Natural killer cell treated with Interleukin-12 subunit alpha and Interleukin-12 subunit beta and Interleukin-15 and Interleukin-18, amount 100 ng/mL, for 72 hours (primary cell): ENCODE results near the gene ADCY1. TPM values are rescaled to one million over a fixed set of nuclear protein-coding genes. Genes with fewer than 3 reads are reported as not detected.

Experiments used
- ATAC-seq, 2 donors: fragments of 150-1000 bp; cut with Tn5 transposase in 1 of 2; sonication (Bioruptor Pico), chemical (Tn5 transposase) in 1 of 2; 2 replicates each; pipeline ENCODE4 v1.10.0; 2021
- DNase-seq: peaks from one replicate; pipeline ENCODE4 v3.0.0; 2022; ENCODE audit warnings: low spot score
- H3K27ac Mint-ChIP-seq, 2 donors: 1 replicate in 1 of 2; 2 replicates in 1 of 2; pipeline ENCODE4 v1.8.0; 2022; ENCODE audit warnings: mixed read lengths in 2 of 2, mild to moderate bottlenecking in 1 of 2, moderate library complexity in 1 of 2
- H3K27me3 Mint-ChIP-seq, 2 donors: 1 replicate in 1 of 2; 2 replicates in 1 of 2; pipeline ENCODE4 v1.8.0; 2022; ENCODE audit warnings: mixed read lengths in 2 of 2
- H3K36me3 Mint-ChIP-seq: one replicate; pipeline ENCODE4 v1.8.0; 2022; ENCODE audit warnings: mixed read lengths
- H3K4me1 Mint-ChIP-seq, 2 donors: 1 replicate in 1 of 2; 2 replicates in 1 of 2; pipeline ENCODE4 v1.8.0; 2022; ENCODE audit warnings: low read depth in 2 of 2, mixed read lengths in 2 of 2, mild to moderate bottlenecking in 1 of 2
- H3K4me3 Mint-ChIP-seq: one replicate; pipeline ENCODE4 v1.8.0; 2022; ENCODE audit warnings: mixed read lengths
- H3K9me3 Mint-ChIP-seq: 2 replicates; pipeline ENCODE4 v1.8.0; 2022; ENCODE audit warnings: mixed read lengths
- total RNA-seq, 2 donors: library from RNA; stranded (reverse); gene quantifications; one replicate each; pipeline ENCODE4 v1.2.3, GENCODE V29; 2022

The ADCY1 gene
- total RNA-seq, 2 donors from 2014 or later: 0.10 to 1.4 TPM

- Mint-ChIP-seq H3K9me3 (no peaks in the 10 kb centered on the region), H3K4me3 (no peak overlapping the region), H3K27ac (no peak overlapping the region), H3K27me3 (peaks cover 28 to 33% of the 10 kb centered on the region in 2 donors), H3K36me3 (no peaks in the 10 kb centered on the region), H3K4me1 (no peaks in the 10 kb centered on the region)
- ATAC-seq: peak in 1 of 2 donors; percentile 33
- DNase-seq: no peak
Observed at GRCh38 chr7:45568536-45569289, 5.5 kb upstream of the ADCY1 start.

- no peak overlapping the region for H3K27ac Mint-ChIP-seq
- DNase-seq (no peak), ATAC-seq (no peak)
- peaks cover 29 to 32% of the 10 kb centered on the region in 2 donors for H3K27me3 Mint-ChIP-seq
- no peaks in the 10 kb centered on the region for H3K36me3 Mint-ChIP-seq
- H3K4me1 Mint-ChIP-seq: no peaks in the 10 kb centered on the region
- no peak overlapping the region for H3K4me3 Mint-ChIP-seq
- no peaks in the 10 kb centered on the region for H3K9me3 Mint-ChIP-seq
Observed at GRCh38 chr7:45569290-45569685, 4.9 kb upstream of the ADCY1 start.

DNA sequence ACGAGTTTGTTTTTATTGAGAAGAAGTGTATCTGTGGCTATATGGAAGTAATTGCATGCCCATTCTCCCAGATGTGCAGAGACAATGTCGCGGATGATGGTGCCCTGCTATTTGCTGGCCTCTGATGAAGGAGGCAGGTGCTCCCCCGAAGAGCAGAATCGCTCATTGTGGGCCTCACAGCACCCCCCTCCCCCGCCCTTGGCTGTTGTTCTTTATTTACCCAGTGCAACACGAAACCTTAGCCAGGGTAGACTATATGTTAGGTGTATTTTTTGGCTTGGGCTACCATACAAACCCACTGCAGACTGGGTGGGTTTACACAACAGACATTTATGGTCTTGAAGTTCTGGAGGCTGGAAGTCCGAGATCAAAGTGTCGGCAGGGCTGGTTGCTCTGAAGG, 3.4 kb upstream of the ADCY1 start:
- Mint-ChIP-seq H3K4me1 (no peaks in the 10 kb centered on the region), H3K27me3 (peaks cover 30 to 32% of the 10 kb centered on the region in 2 donors), H3K9me3 (no peaks in the 10 kb centered on the region), H3K4me3 (no peak overlapping the region), H3K27ac (no peak overlapping the region), H3K36me3 (no peaks in the 10 kb centered on the region)
- ATAC-seq (no peak), DNase-seq (no peak)

- peaks cover 32 to 35% of the 10 kb centered on the region in 2 donors for H3K27me3 Mint-ChIP-seq
- peak overlapping the region; percentile 27 for H3K4me3 Mint-ChIP-seq
- no peaks in the 10 kb centered on the region for H3K9me3 Mint-ChIP-seq
- H3K36me3 Mint-ChIP-seq: no peaks in the 10 kb centered on the region
- H3K4me1 Mint-ChIP-seq: no peaks in the 10 kb centered on the region
- ATAC-seq (no peak), DNase-seq (no peak)
- H3K27ac Mint-ChIP-seq: no peak overlapping the region
Observed at GRCh38 chr7:45573204-45573603, 964 bp upstream of the ADCY1 start.

- H3K4me3 Mint-ChIP-seq: no peak overlapping the region
- no peaks in the 10 kb centered on the region for H3K9me3 Mint-ChIP-seq
- ATAC-seq (no peak), DNase-seq (no peak)
- H3K27me3 Mint-ChIP-seq: peaks cover 32 to 35% of the 10 kb centered on the region in 2 donors
- H3K27ac Mint-ChIP-seq: no peak overlapping the region
- no peaks in the 10 kb centered on the region for H3K4me1 Mint-ChIP-seq
- H3K36me3 Mint-ChIP-seq: no peaks in the 10 kb centered on the region
Observed at GRCh38 chr7:45574416-45574668, 174 bp downstream of the ADCY1 start.

DNA sequence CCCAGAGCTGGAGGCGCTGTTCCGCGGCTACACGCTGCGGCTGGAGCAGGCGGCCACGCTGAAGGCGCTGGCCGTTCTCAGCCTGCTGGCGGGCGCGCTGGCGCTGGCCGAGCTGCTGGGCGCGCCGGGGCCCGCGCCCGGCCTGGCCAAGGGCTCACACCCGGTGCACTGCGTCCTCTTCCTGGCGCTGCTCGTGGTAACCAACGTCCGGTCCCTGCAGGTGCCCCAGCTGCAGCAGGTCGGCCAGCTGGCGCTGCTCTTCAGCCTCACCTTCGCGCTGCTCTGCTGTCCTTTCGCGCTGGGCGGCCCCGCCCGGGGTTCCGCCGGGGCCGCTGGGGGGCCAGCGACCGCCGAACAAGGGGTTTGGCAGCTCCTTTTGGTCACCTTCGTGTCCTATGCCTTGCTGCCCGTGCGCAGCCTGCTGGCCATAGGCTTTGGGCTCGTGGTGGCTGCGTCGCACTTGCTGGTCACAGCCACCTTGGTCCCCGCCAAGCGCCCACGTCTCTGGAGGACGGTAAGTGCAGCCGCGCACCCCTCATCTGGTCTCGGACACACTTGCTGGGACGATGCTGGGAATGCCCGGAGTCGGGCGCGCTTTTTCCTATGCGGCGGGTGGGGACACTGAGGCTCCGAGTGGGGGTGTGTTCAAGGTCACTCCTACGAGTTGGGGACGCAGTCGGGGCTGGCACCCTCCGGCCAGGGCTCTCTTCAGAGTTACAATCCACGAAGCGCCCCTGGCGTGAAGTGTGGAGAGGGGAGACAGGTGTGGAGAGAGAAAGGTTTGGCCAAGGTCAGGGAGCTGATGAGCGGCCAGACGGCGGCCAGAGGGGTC, 717 bp downstream of the ADCY1 start:
- DNase-seq: no peak
- Mint-ChIP-seq H3K4me3 (no peak overlapping the region), H3K4me1 (no peaks in the 10 kb centered on the region), H3K36me3 (no peaks in the 10 kb centered on the region), H3K27me3 (peaks cover 31 to 33% of the 10 kb centered on the region in 2 donors), H3K27ac (no peak overlapping the region), H3K9me3 (no peaks in the 10 kb centered on the region)
- ATAC-seq: no peak

GRCh38 chr7:45575501-45576248, 1.5 kb downstream of the ADCY1 start:
- ATAC-seq (no peak), DNase-seq (no peak)
- Mint-ChIP-seq H3K27me3 (peaks cover 25 to 27% of the 10 kb centered on the region in 2 donors), H3K4me1 (no peaks in the 10 kb centered on the region), H3K4me3 (no peak overlapping the region), H3K9me3 (no peaks in the 10 kb centered on the region), H3K27ac (no peak overlapping the region), H3K36me3 (no peaks in the 10 kb centered on the region)

DNA sequence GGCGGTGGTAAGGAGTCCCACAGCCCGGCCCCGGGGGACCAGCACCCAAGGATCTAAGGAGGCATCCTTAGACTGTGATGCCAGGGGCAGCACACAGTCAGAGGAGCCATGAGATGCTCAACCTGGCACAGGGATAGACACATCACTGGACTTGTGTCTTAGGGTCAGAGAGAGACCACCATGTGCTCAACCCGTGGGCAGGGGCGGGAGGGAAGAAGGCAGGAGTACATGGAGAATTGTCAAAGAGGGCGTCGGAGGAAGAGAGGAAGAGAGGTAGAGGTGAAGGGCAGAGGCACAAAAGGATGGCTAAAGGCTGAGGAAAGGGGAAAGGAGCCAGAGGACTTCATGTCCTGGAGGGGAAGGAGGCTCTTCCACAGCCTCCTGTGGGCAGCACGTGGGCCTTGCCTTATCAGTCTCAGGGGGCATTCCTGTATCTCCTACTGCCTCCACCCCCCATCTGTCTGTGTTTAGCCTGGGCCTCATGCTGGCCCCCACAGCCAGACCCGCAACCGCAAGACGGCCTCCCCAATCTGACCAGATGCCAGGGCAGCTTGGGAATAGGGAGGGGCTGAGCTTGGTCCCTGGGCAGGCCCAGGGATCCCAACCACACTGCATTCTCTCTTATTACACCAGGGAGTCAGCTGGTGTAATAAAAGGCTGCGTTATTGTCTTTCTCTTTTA, 2.2 kb downstream of the ADCY1 start:
- Mint-ChIP-seq H3K4me1 (no peaks in the 10 kb centered on the region), H3K27ac (no peak overlapping the region), H3K36me3 (no peaks in the 10 kb centered on the region), H3K4me3 (no peak overlapping the region), H3K27me3 (peaks cover 25 to 27% of the 10 kb centered on the region in 2 donors), H3K9me3 (no peaks in the 10 kb centered on the region)
- DNase-seq: no peak
- no peak for ATAC-seq

- no peak for DNase-seq
- Mint-ChIP-seq H3K4me3 (no peak overlapping the region), H3K9me3 (no peaks in the 10 kb centered on the region), H3K27me3 (peaks cover 8 to 21% of the 10 kb centered on the region in 2 donors), H3K27ac (no peak overlapping the region), H3K4me1 (no peaks in the 10 kb centered on the region), H3K36me3 (no peaks in the 10 kb centered on the region)
- ATAC-seq: no peak
Observed at GRCh38 chr7:45578022-45578421, 3.9 kb downstream of the ADCY1 start.

GRCh38 chr7:45578467-45578866, 4.3 kb downstream of the ADCY1 start:
- H3K27ac Mint-ChIP-seq: no peak overlapping the region
- H3K36me3 Mint-ChIP-seq: no peaks in the 10 kb centered on the region
- ATAC-seq (no peak), DNase-seq (no peak)
- H3K4me1 Mint-ChIP-seq: no peaks in the 10 kb centered on the region
- no peak overlapping the region for H3K4me3 Mint-ChIP-seq
- peaks cover 4 to 16% of the 10 kb centered on the region in 2 donors for H3K27me3 Mint-ChIP-seq
- H3K9me3 Mint-ChIP-seq: no peaks in the 10 kb centered on the region

DNA sequence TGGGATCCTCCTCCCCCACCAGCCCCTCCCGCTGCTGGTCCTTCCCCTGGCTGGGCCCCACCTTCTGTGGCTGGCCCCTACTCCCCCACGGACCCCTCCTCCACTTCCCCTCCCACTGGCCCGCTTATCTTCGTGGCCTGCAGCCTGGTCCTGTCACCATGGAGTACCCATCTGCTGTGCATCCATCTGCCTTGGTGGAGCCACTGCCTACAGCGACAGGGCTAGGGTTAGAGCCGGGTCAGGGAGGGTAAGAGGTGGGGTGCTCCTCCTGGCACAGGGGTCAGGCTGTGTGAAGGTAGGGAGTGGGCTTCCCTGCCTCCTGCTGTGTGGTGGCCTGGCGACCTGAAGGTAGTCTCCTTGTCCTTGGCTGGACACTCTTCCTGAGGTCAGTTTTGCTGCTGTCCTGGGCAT, 5.2 kb downstream of the ADCY1 start:
- no peaks in the 10 kb centered on the region for H3K36me3 Mint-ChIP-seq
- ATAC-seq (no peak), DNase-seq (no peak)
- H3K27ac Mint-ChIP-seq: no peak overlapping the region
- H3K27me3 Mint-ChIP-seq: peaks cover 0 to 12% of the 10 kb centered on the region in 2 donors
- H3K9me3 Mint-ChIP-seq: no peaks in the 10 kb centered on the region
- no peaks in the 10 kb centered on the region for H3K4me1 Mint-ChIP-seq
- no peak overlapping the region for H3K4me3 Mint-ChIP-seq

- Mint-ChIP-seq H3K27me3 (peaks cover 0 to 9% of the 10 kb centered on the region in 2 donors), H3K36me3 (no peaks in the 10 kb centered on the region), H3K9me3 (no peaks in the 10 kb centered on the region), H3K4me1 (no peaks in the 10 kb centered on the region), H3K4me3 (no peak overlapping the region), H3K27ac (no peak overlapping the region)
- DNase-seq (no peak), ATAC-seq (no peak)
Observed at GRCh38 chr7:45580053-45580872, 6.1 kb downstream of the ADCY1 start.

DNA sequence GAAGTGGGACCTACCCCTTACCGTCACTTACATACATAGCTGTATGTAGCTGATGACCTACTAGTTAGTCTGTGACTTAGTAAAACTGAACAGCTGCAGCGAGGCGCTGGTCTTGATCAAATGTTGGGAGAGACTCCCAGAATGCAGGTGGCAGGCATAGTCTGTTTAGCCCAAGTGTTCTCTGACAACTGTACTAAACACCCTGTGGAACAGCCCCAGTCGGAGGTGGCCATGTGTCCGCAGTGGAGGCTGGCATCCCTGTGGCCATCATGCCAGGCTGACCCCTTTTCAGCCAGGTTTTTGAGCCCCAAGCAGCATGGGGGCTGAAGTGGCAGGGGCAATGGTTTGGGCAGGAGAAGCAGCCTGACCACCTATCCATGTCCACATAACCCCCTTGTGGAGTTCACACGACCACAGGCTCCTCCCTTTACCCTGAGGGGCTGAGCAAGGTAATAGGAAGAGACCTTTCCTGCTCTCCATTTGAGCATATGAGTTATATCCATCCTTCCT, 7.2 kb downstream of the ADCY1 start:
- DNase-seq (no peak), ATAC-seq (no peak)
- no peaks in the 10 kb centered on the region for H3K4me1 Mint-ChIP-seq
- no peak overlapping the region for H3K4me3 Mint-ChIP-seq
- no peaks in the 10 kb centered on the region for H3K9me3 Mint-ChIP-seq
- peaks cover 0 to 2% of the 10 kb centered on the region in 2 donors for H3K27me3 Mint-ChIP-seq
- H3K27ac Mint-ChIP-seq: no peak overlapping the region
- no peaks in the 10 kb centered on the region for H3K36me3 Mint-ChIP-seq
